ENCODE data around the gene SVIL. TPM values are rescaled to one million over a fixed set of nuclear protein-coding genes. Genes with fewer than 3 reads are reported as not detected.
"Not testable (repeated sequence)": the region's sequence is repeated elsewhere in the genome, so short reads cannot be mapped to it uniquely, and the experiment has no call there.

SVIL gene
- total RNA-seq, 1 donor from 2014 or later: 209 TPM

GRCh38 chr10:29455095-29455494 lies 179.7 kb downstream of the SVIL start:
- DNase-seq (ENCODE audit: low spot score): no peak

GRCh38 chr10:29454250-29454649 lies 180.5 kb downstream of the SVIL start:
- no peak for DNase-seq (ENCODE audit: low spot score)

GRCh38 chr10:29452546-29452945 lies 182.2 kb downstream of the SVIL start:
- no peak for DNase-seq (ENCODE audit: low spot score)

GRCh38 chr10:29451946-29452345 lies 182.8 kb downstream of the SVIL start:
- DNase-seq (ENCODE audit: low spot score): no peak

GRCh38 chr10:29450405-29450804 lies 184.4 kb downstream of the SVIL start:
- no peak for DNase-seq (ENCODE audit: low spot score)

GRCh38 chr10:29448756-29449592 lies 185.8 kb downstream of the SVIL start:
- peak; percentile 88 for DNase-seq (ENCODE audit: low spot score)

- DNase-seq (ENCODE audit: low spot score): no peak
These were observed 186.6 kb downstream of the SVIL start for GRCh38 chr10:29448125-29448524.

GRCh38 chr10:29446327-29446726 lies 188.4 kb downstream of the SVIL start:
- no peak for DNase-seq (ENCODE audit: low spot score)

GRCh38 chr10:29443745-29444523 lies 190.8 kb downstream of the SVIL start:
- no peak for DNase-seq (ENCODE audit: low spot score)

- DNase-seq (ENCODE audit: low spot score): no peak
These were observed 193.8 kb downstream of the SVIL start for GRCh38 chr10:29440981-29441380.

GRCh38 chr10:29439005-29439404 lies 195.8 kb downstream of the SVIL start:
- DNase-seq (ENCODE audit: low spot score): not testable (repeated sequence)

GRCh38 chr10:29438271-29438670 lies 196.5 kb downstream of the SVIL start:
- DNase-seq (ENCODE audit: low spot score): no peak

- no peak for DNase-seq (ENCODE audit: low spot score)
These were observed 196.9 kb downstream of the SVIL start for GRCh38 chr10:29437871-29438270.

- no peak for DNase-seq (ENCODE audit: low spot score)
These were observed 198.8 kb downstream of the SVIL start for GRCh38 chr10:29435809-29436501.

- DNase-seq (ENCODE audit: low spot score): no peak
These were observed 200.7 kb downstream of the SVIL start for GRCh38 chr10:29434111-29434510.

- no peak for DNase-seq (ENCODE audit: low spot score)
These were observed 203.1 kb downstream of the SVIL start for GRCh38 chr10:29431711-29432110.

GRCh38 chr10:29430101-29430500 lies 204.7 kb downstream of the SVIL start:
- no peak for DNase-seq (ENCODE audit: low spot score)

- DNase-seq (ENCODE audit: low spot score): no peak
These were observed 206.3 kb downstream of the SVIL start for GRCh38 chr10:29428486-29428885.

GRCh38 chr10:29427667-29428066 lies 207.1 kb downstream of the SVIL start:
- DNase-seq (ENCODE audit: low spot score): no peak

- DNase-seq (ENCODE audit: low spot score): no peak
These were observed 208.4 kb downstream of the SVIL start for GRCh38 chr10:29426420-29426819.

GRCh38 chr10:29424017-29424416 lies 210.8 kb downstream of the SVIL start:
- DNase-seq (ENCODE audit: low spot score): no peak

- DNase-seq (ENCODE audit: low spot score): no peak
These were observed 214.0 kb downstream of the SVIL start for GRCh38 chr10:29420744-29421143.
